NCI-H524 (cell line): ENCODE data around the gene KRTAP3-1.
A peak's percentile ranks its signal among the peaks of the same experiment; 100 is the strongest.
"Not testable (repeated sequence)": the region's sequence is repeated elsewhere in the genome, so short reads cannot be mapped to it uniquely, and the experiment has no call there.

Experiments
- DNase-seq, 2 experiments: peaks; one replicate each; lab custom pipeline; 2025; lab: John Stamatoyannopoulos, UW

KRTAP3-1 gene

DNA sequence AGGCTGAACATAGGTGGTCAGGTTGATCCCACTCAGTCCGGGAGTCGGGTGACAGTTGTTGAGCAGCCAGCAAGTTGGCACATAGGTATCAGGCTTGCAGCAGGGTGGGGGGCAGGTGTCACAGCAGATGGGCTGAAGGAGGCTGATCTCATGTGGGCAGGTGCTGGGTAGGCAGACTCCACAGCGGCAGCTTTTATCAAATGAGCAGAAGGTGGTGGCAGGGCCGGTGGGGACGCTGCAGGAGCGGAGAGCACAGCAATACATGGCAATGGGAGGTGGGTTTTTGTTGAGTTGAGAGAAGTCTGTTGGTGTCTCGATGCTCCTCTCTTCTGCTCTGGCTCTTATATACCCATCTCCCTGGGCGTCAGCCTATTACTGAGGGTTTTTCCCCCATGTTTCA lies at the start of gene KRTAP3-1:
Gene KRTAP3-1, minus strand, starts transcription at position 318 of the 400 bp plus-strand sequence. Its CDS starts 54 bp downstream, at position 264.
- DNase-seq, result no peak

DNA sequence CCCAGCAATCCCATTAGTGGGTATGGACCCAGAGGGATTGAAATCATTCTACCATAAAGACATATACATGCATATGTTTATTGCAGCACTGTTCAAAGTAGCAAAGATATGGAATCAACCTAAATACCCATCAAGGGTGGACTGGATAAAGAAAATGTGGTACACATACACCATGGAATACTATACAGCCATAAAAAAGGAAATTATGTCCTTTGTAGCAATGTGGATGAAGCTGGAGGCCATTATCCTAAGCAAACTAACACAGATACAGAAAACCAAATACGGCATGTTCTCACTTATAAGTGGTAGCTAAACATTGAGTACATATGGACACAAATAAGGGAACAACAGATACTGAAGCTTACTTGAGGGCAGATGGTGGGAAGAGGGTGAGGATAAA lies 48.6 kb upstream of the KRTAP3-1 start:
- DNase-seq, result no peak

DNA sequence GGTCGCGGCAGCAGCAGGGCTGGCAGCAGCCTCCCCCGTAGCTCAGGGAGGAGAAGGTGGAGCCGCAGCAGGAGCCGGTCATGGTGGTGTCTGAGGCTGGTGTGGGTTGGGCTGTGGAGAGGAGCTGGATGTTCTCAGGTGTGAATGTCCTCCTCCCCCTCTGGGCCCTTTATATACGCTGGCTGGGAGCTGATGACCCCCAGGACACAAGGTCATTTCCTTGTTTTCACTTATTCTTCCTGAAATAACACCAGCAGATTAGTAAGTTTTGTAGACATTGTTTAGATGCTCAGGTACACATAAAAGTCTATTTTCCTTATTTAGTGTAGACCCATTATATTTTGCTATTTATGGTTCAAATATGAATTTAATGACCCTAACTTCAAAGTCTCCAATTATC lies 46.2 kb upstream of the KRTAP3-1 start, which contains the start of gene KRTAP2-2:
Gene KRTAP2-2, minus strand, starts transcription at position 101 of the 400 bp plus-strand sequence. Its CDS starts 19 bp downstream, at position 82.
- DNase-seq, result not testable (repeated sequence)

DNA sequence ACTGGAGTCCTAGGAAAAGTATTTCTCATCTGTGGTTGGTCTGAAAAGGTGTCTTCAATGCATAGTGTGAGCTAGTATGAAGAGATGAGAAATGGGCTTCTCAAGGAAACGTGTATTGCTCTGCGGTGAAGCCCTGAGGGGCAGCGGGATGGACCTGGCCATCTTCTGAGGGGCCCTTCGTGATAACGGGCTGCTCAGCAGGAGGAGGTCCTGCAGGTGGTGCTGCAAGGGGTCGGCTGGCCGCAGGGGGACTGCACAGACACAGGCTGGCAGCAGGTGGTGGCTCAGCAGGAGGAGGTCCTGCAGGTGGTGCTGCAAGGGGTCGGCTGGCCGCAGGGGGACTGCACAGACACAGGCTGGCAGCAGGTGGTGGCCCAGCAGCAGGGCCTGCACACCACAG lies 45.6 kb upstream of the KRTAP3-1 start:
- DNase-seq, result not testable (repeated sequence)

GRCh38 chr17:41054025-41054424 lies 45.1 kb upstream of the KRTAP3-1 start:
- no peak for DNase-seq

GRCh38 chr17:41052566-41052965 lies 43.6 kb upstream of the KRTAP3-1 start:
- no peak for DNase-seq

- no peak for DNase-seq
Measured at GRCh38 chr17:41049110-41049509, 40.2 kb upstream of the KRTAP3-1 start.

GRCh38 chr17:41048441-41048840 lies 39.5 kb upstream of the KRTAP3-1 start:
- DNase-seq, result no peak

DNA sequence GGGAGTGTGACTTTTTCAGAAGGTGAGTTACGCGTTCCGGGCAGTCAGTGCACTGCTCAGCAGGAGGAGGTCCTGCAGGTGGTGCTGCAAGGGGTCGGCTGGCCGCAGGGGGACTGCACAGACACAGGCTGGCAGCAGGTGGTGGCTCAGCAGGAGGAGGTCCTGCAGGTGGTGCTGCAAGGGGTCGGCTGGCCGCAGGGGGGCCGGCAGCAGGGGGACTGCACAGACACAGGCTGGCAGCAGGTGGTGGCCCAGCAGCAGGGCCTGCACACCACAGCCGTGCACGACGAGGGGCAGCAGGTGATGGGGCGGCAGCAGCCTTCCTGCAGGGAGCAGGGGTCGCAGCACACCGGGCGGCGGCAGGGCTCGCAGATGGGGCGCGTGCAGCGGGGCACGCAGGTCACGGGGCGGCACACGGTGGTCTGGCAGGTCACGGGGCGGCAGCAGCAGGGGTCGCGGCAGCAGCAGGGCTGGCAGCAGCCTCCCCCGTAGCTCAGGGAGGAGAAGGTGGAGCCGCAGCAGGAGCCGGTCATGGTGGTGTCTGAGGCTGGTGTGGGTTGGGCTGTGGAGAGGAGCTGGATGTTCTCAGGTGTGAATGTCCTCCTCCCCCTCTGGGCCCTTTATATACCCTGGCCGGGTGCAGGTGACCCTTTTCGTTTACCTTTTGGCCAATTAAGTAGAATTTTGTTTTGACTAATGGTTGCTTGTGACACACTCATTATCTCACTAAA lies 38.0 kb upstream of the KRTAP3-1 start, which contains the start of gene KRTAP2-1:
Gene KRTAP2-1, minus strand, starts transcription at position 582 of the 731 bp plus-strand sequence. Its CDS starts 49 bp downstream, at position 533.
- DNase-seq, result not testable (repeated sequence)

DNA sequence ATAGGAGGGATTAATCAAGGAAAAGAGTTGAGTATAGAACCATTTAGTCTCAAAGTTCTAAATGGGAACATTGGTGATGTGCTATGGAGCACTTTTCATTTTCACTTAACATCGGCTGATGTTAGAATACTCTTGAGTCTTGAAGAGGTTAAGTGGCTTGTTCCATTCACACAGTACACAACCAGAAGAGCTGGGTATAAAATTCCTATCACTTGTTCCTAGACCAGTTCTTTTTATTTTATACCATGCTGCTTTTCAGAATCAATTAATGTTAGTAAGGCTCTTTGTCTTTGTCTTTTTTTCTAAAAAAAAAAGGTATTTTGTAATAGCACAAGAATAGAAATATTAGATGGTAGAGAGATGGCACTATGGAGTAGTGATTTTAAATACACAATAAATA lies 34.0 kb upstream of the KRTAP3-1 start:
- no peak for DNase-seq

DNA sequence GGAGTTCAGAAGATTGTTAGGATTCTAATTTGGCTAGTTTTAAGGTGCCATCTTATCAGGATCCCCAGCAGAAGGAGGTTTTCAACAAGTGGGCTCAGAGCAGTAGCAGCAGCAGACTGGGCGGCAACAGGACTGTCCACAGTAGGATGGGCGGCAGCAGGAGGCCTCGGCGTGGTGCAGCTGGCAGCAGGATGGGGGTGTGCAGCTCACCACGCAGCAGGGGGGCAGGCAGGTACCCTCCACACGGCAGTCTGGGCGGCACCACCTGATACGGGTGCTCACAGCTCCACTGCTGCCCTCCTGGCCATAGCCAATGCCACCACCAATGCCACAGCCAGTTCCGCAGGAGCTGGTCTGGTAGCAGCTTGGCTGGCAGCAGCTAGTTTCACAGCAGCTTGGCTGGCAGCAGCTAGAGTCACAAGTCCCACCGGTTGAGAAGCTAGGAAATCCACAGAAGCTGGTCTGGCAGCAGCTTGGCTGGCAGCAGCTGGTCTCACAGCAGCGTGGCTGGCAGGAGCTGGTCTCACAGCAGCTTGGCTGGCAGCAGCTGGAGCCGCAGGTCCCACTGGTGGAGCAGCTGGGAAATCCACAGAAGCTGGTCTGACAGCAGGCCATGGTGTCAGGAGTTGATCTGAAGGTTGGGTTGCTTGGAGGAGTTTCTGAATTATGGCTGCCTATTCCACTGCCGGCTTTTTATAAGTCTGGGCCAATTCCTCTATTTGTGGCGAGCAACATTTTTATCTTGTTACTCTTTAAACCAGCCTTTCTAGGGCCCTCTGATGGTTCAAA lies 32.0 kb upstream of the KRTAP3-1 start, which contains the start of gene KRTAP1-1:
Gene KRTAP1-1, minus strand, starts transcription at position 668 of the 789 bp plus-strand sequence. Its CDS starts 53 bp downstream, at position 615.
- DNase-seq, result peak in 1 of 2 experiments; percentile 2

GRCh38 chr17:41037853-41038350 lies 29.0 kb upstream of the KRTAP3-1 start:
- DNase-seq, result no peak

- not testable (repeated sequence) for DNase-seq
Measured at GRCh38 chr17:41034346-41034935, 25.5 kb upstream of the KRTAP3-1 start, which contains the start of gene KRTAP1-3. Gene KRTAP1-3, minus strand, starts transcription at chr17:41034874. Its CDS starts 53 bp downstream, at chr17:41034821.

DNA sequence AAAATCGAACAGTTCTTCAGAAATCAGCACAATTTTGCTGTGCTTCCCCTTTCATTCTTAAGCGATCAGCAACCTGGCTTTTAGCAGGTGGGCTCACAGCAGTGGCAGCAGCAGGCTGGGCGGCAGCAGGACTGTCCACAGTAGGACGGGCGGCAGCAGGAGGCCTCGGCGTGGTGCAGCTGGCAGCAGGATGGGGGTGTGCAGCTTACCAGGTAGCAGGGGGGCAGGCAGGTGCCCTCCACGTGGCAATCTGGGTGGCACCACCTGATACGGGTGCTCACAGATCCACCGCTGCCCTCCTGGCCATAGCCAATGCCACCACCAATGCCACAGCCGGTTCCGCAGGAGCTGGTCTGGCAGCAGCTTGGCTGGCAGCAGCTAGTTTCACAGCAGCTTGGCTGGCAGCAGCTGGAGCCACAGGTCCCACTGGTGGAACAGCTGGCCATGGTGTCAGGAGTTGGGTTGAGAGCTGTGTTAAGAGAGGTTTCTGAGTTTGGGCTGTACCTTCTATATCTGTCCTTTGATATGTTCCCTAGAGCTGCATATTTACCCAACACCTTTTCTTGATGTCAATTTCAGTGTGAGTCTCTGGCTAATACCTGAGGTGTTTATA lies 20.8 kb upstream of the KRTAP3-1 start, which contains the start of gene KRTAP1-4:
Gene KRTAP1-4, minus strand, starts transcription at position 563 of the 613 bp plus-strand sequence. Its CDS starts 117 bp downstream, at position 446.
- no peak for DNase-seq

DNA sequence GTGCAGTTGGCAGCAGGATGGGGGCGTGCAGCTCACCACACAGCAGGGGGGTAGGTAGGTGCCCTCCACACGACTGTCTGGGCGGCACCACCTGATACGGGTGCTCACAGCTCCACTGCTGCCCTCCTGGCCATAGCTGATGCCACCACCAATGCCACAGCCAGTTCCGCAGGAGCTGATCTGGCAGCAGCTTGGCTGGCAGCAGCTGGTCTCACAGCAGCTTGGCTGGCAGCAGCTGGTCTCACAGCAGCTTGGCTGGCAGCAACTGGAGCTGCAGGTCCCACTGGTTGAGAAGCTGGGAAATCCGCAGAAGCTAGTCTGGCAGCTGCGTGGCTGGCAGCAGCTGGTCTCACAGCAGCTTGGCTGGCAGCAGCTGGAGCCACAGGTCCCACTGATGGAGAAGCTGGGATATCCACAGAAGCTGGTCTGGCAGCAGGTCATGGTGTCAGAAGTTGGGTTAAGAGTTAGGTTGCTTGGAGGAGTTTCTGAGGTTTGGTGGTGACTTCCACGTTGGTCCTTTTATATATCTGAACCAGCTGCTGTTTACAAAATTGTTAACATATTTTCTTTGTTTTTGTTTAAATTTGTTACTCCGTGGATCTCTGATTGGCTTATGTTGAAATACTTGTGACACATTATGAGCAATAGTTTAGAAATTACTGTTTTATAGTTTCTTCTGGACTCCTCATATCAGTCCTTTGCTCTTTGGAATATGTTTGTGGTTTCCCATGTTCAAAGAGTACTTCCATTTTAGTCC lies 18.0 kb upstream of the KRTAP3-1 start, which contains the start of gene KRTAP1-5:
Gene KRTAP1-5, minus strand, starts transcription at position 494 of the 757 bp plus-strand sequence. Its CDS starts 53 bp downstream, at position 441.
- DNase-seq, result no peak

DNA sequence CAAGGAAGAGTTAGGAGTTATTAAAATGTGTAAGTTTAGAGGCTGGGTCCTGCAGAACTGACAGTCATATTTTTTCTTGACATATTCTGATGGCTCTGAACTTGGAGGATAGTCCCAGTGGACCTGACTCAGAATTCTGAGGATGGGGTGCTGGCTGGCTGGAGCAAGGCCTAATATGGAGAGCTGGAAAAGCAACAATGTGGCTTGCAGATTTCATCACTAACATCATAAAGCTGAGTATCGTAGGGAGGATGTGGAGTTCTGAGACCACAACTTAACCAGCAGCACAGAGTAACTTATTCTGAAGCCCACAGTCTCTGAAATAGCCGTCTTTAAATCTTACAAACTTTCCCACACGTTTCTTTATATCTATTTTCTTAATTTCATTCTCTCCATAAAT lies 15.8 kb upstream of the KRTAP3-1 start:
- DNase-seq, result no peak

- DNase-seq, result no peak
Measured at GRCh38 chr17:41020336-41020735, 11.4 kb upstream of the KRTAP3-1 start.

DNA sequence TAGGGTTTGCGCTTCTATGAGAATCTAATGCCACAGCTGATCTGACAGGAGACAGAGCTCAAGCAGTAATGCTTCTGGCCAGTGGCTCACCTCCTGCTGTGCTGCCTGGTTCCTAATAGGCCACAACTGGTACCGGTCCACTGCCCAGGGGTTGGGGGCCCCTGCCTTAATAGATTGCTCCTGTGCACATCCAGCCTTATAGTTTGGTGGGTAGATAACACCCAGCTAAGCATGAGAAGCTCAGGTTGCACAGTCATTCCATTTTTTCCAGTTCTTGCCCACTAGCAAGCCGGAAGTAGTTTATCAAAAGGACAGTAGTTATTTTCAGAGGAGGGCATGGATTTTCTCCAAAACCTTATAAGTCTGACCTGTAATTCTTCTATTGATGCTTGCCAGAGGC lies 10.5 kb upstream of the KRTAP3-1 start:
- no peak for DNase-seq

- DNase-seq, result no peak
Measured at GRCh38 chr17:41018541-41018940, 9.6 kb upstream of the KRTAP3-1 start.

DNA sequence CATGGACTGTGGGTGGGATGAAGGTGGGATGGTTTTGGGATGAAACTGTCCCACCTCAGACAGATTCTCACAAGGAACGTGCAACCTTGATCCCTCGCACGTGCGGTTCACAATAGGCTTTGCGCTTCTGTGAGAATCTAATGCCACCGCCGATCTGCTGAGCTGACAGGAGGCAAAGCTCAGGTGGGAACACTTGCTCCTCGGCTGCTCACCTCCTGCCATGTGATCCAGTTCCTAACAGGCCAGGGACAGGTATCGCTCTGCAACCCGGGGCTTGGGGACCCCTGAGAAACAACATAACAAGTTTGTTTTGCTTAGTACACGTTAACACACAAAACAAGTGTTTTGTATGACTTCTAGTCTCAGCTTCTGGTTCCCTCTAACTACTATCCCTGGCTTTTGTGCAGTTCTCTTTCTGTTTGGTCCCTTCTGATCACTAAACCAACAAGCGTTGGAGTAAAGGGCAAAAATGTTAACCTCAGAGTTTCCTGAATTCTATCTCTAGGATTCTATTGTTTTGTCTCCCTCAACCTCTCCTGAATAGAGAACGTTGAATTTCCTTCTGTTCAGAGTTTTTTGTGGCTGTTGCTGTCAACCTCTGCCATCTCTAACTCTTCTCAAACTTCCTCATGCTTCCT lies 7.8 kb upstream of the KRTAP3-1 start:
- DNase-seq, result no peak
